ENCODE data around the gene SNRPF.

GRCh38 chr12:95836630-95837239 is 22.0 kb upstream of the SNRPF start:
- TF ChIP-seq POLR2AphosphoS5 (IDR thresholded peaks at IDR 0.05; ENCODE audit: low read depth, low read length) (no peak), SPI1 (IDR thresholded peaks at IDR 0.05; ENCODE audit: low read depth, low read length) (no peak)
